GM18498 (cell line): ENCODE results near the gene SAMD14.
A peak's percentile ranks its signal among the peaks of the same experiment; 100 is the strongest.

Experiments used
- ATAC-seq: cut with Tn5 transposase; IDR thresholded peaks from one replicate; pipeline ENCODE4 v1.9.1; 2021; ENCODE audit warnings: mild to moderate bottlenecking, moderate library complexity; ENCODE audit not compliant: unreplicated experiment

The SAMD14 gene

GRCh38 chr17:50133769-50134099, 3.8 kb upstream of the SAMD14 start:
- no peak for ATAC-seq

- ATAC-seq, result no peak
Observed at GRCh38 chr17:50133028-50133768, 3.2 kb upstream of the SAMD14 start.

GRCh38 chr17:50132104-50132794, 2.3 kb upstream of the SAMD14 start:
- ATAC-seq, result no peak

GRCh38 chr17:50130559-50131305, 772 bp upstream of the SAMD14 start:
- no peak for ATAC-seq

GRCh38 chr17:50129353-50129727, 620 bp downstream of the SAMD14 start:
- no peak for ATAC-seq

- ATAC-seq, result no peak
Observed at GRCh38 chr17:50128441-50129352, 1.3 kb downstream of the SAMD14 start.

- no peak for ATAC-seq
Observed at GRCh38 chr17:50127697-50128361, 2.1 kb downstream of the SAMD14 start.

GRCh38 chr17:50125420-50125997, 4.5 kb downstream of the SAMD14 start:
- no peak for ATAC-seq

- ATAC-seq, result no peak
Observed at GRCh38 chr17:50123649-50124349, 6.2 kb downstream of the SAMD14 start.

- no peak for ATAC-seq
Observed at GRCh38 chr17:50122945-50123344, 7.0 kb downstream of the SAMD14 start.

GRCh38 chr17:50120475-50121253, 9.3 kb downstream of the SAMD14 start:
- no peak for ATAC-seq

- ATAC-seq, result no peak
Observed at GRCh38 chr17:50118828-50119218, 11.1 kb downstream of the SAMD14 start.

GRCh38 chr17:50118076-50118827, 11.7 kb downstream of the SAMD14 start:
- no peak for ATAC-seq

- ATAC-seq, result peak; percentile 64
Observed at GRCh38 chr17:50117202-50118051, 12.5 kb downstream of the SAMD14 start.

GRCh38 chr17:50115756-50116155, 14.2 kb downstream of the SAMD14 start:
- no peak for ATAC-seq

GRCh38 chr17:50114849-50115357, 15.1 kb downstream of the SAMD14 start:
- ATAC-seq, result no peak

GRCh38 chr17:50114401-50114800, 15.6 kb downstream of the SAMD14 start:
- ATAC-seq, result no peak
